Measurements from ENCODE around the gene ERGIC3. TPM values are rescaled to one million over a fixed set of nuclear protein-coding genes. Genes with fewer than 3 reads are reported as not detected.
A peak's percentile ranks its signal among the peaks of the same experiment; 100 is the strongest.
"Not testable (repeated sequence)": the region's sequence is repeated elsewhere in the genome, so short reads cannot be mapped to it uniquely, and the experiment has no call there.

ERGIC3 gene
- total RNA-seq, 1 donor from 2014 or later = 141 TPM

- Mint-ChIP-seq H3K9me3 (no peaks in the 10 kb centered on the region), H3K36me3 (ENCODE audit: low read depth) (no peaks in the 10 kb centered on the region), H3K27ac (no peak within 1 kb of the TSS), H3K27me3 (ENCODE audit: low read depth) (no peaks in the 10 kb centered on the region), H3K4me3 (ENCODE audit: low read depth) (no peak within 1 kb of the TSS), H3K4me1 (ENCODE audit: low read depth) (no peaks in the 10 kb centered on the region)
- DNase-seq (ENCODE audit: low spot score) = no peak
- intact Hi-C loops (cut with micrococcal nuclease) = no loop called here
Observed at GRCh38 chr20:35529552-35529951, 12.3 kb upstream of the ERGIC3 start, which contains the start of gene C20orf173. TSS of gene C20orf173 (minus strand) at chr20:35529652. CDS start at chr20:35529373, 279 bp downstream.

GRCh38 chr20:35539756-35540212 is 2.1 kb upstream of the ERGIC3 start:
- Mint-ChIP-seq H3K4me3 (ENCODE audit: low read depth) (no peak overlapping the region), H3K27ac (no peak overlapping the region), H3K36me3 (ENCODE audit: low read depth) (peaks cover 13% of the 10 kb centered on the region), H3K9me3 (no peaks in the 10 kb centered on the region), H3K27me3 (ENCODE audit: low read depth) (no peaks in the 10 kb centered on the region), H3K4me1 (ENCODE audit: low read depth) (peaks cover 12% of the 10 kb centered on the region)
- intact Hi-C loops (cut with micrococcal nuclease) = loop anchor here (5.0 kb wide), 1 partner anchor 123 kb away; the partner anchor contains the start of genes CPNE1 and RBM12
- peak; percentile 12 for DNase-seq (ENCODE audit: low spot score)

- H3K27ac Mint-ChIP-seq = no peak overlapping the region
Observed at GRCh38 chr20:35541118-35541782, 628 bp upstream of the ERGIC3 start.

GRCh38 chr20:35542990-35543389 is 1.1 kb downstream of the ERGIC3 start:
- DNase-seq (ENCODE audit: low spot score) = no peak
- Mint-ChIP-seq H3K27me3 (ENCODE audit: low read depth) (no peaks in the 10 kb centered on the region), H3K27ac (no peak overlapping the region), H3K4me3 (ENCODE audit: low read depth) (peak overlapping the region; percentile 89), H3K9me3 (no peaks in the 10 kb centered on the region), H3K36me3 (ENCODE audit: low read depth) (peaks cover 13% of the 10 kb centered on the region), H3K4me1 (ENCODE audit: low read depth) (peaks cover 12% of the 10 kb centered on the region)
- intact Hi-C loops (cut with micrococcal nuclease) = loop anchor here (2.0 to 5.0 kb wide), 2 partner anchors 74 to 119 kb away; partner anchors contain the start of genes CPNE1 and RBM12

More at GRCh38 chr20:35541118-35541782, 628 bp upstream of the ERGIC3 start:
- intact Hi-C loops (cut with micrococcal nuclease) = loop anchor here (5.0 kb wide), 1 partner anchor 121 kb away; the partner anchor contains the start of genes CPNE1 and RBM12
- Mint-ChIP-seq H3K36me3 (ENCODE audit: low read depth) (peaks cover 13% of the 10 kb centered on the region), H3K9me3 (no peaks in the 10 kb centered on the region), H3K27me3 (ENCODE audit: low read depth) (no peaks in the 10 kb centered on the region), H3K4me3 (ENCODE audit: low read depth) (peak overlapping the region; percentile 89), H3K4me1 (ENCODE audit: low read depth) (peaks cover 12% of the 10 kb centered on the region)
- DNase-seq (ENCODE audit: low spot score) = no peak

GRCh38 chr20:35544436-35544835 is 2.6 kb downstream of the ERGIC3 start:
- no peak overlapping the region for H3K27ac Mint-ChIP-seq
- peaks cover 21% of the 10 kb centered on the region for H3K36me3 Mint-ChIP-seq (ENCODE audit: low read depth)
- no peaks in the 10 kb centered on the region for H3K27me3 Mint-ChIP-seq (ENCODE audit: low read depth)
- H3K4me3 Mint-ChIP-seq (ENCODE audit: low read depth) = no peak overlapping the region
- intact Hi-C loops (cut with micrococcal nuclease) = loop anchor here (5.0 kb wide), 1 partner anchor 118 kb away; the partner anchor contains the start of genes CPNE1 and RBM12
- H3K4me1 Mint-ChIP-seq (ENCODE audit: low read depth) = peaks cover 12% of the 10 kb centered on the region
- DNase-seq (ENCODE audit: low spot score) = no peak
- H3K9me3 Mint-ChIP-seq = no peaks in the 10 kb centered on the region

- H3K36me3 Mint-ChIP-seq (ENCODE audit: low read depth) = peaks cover 21% of the 10 kb centered on the region
- not testable (repeated sequence) for H3K27me3 Mint-ChIP-seq (ENCODE audit: low read depth); H3K9me3 Mint-ChIP-seq; DNase-seq (ENCODE audit: low spot score); H3K27ac Mint-ChIP-seq; H3K4me3 Mint-ChIP-seq (ENCODE audit: low read depth)
- intact Hi-C loops (cut with micrococcal nuclease) = loop anchor here (5.0 kb wide), 1 partner anchor 117 kb away; the partner anchor contains the start of genes CPNE1 and RBM12
- H3K4me1 Mint-ChIP-seq (ENCODE audit: low read depth) = peaks cover 12% of the 10 kb centered on the region
Observed at GRCh38 chr20:35544941-35545340, 3.1 kb downstream of the ERGIC3 start.

- Mint-ChIP-seq H3K27ac (no peak overlapping the region), H3K27me3 (ENCODE audit: low read depth) (no peaks in the 10 kb centered on the region), H3K4me1 (ENCODE audit: low read depth) (peaks cover 10% of the 10 kb centered on the region), H3K36me3 (ENCODE audit: low read depth) (peaks cover 21% of the 10 kb centered on the region), H3K4me3 (ENCODE audit: low read depth) (no peak overlapping the region), H3K9me3 (no peaks in the 10 kb centered on the region)
- intact Hi-C loops (cut with micrococcal nuclease) = no loop called here
- DNase-seq (ENCODE audit: low spot score) = no peak
Observed at GRCh38 chr20:35546127-35546526, 4.2 kb downstream of the ERGIC3 start.

- H3K27ac Mint-ChIP-seq = no peak overlapping the region
- no peak for DNase-seq (ENCODE audit: low spot score)
- H3K4me1 Mint-ChIP-seq (ENCODE audit: low read depth) = peaks cover 6% of the 10 kb centered on the region
- H3K36me3 Mint-ChIP-seq (ENCODE audit: low read depth) = peaks cover 21% of the 10 kb centered on the region
- intact Hi-C loops (cut with micrococcal nuclease) = no loop called here
- no peaks in the 10 kb centered on the region for H3K9me3 Mint-ChIP-seq
- no peak overlapping the region for H3K4me3 Mint-ChIP-seq (ENCODE audit: low read depth)
- no peaks in the 10 kb centered on the region for H3K27me3 Mint-ChIP-seq (ENCODE audit: low read depth)
Observed at GRCh38 chr20:35547329-35547728, 5.5 kb downstream of the ERGIC3 start.

GRCh38 chr20:35551503-35551902 is 9.6 kb downstream of the ERGIC3 start:
- Mint-ChIP-seq H3K4me1 (ENCODE audit: low read depth) (no peaks in the 10 kb centered on the region), H3K27ac (no peak overlapping the region), H3K27me3 (ENCODE audit: low read depth) (no peaks in the 10 kb centered on the region), H3K4me3 (ENCODE audit: low read depth) (no peak overlapping the region), H3K9me3 (no peaks in the 10 kb centered on the region), H3K36me3 (ENCODE audit: low read depth) (peaks cover 22% of the 10 kb centered on the region)
- DNase-seq (ENCODE audit: low spot score) = no peak
- intact Hi-C loops (cut with micrococcal nuclease) = no loop called here

- H3K27ac Mint-ChIP-seq = no peak overlapping the region
- no peaks in the 10 kb centered on the region for H3K9me3 Mint-ChIP-seq
- intact Hi-C loops (cut with micrococcal nuclease) = no loop called here
- peaks cover 27% of the 10 kb centered on the region for H3K36me3 Mint-ChIP-seq (ENCODE audit: low read depth)
- H3K4me3 Mint-ChIP-seq (ENCODE audit: low read depth) = no peak overlapping the region
- no peaks in the 10 kb centered on the region for H3K4me1 Mint-ChIP-seq (ENCODE audit: low read depth)
- H3K27me3 Mint-ChIP-seq (ENCODE audit: low read depth) = no peaks in the 10 kb centered on the region
- no peak for DNase-seq (ENCODE audit: low spot score)
Observed at GRCh38 chr20:35552914-35553313, 11.0 kb downstream of the ERGIC3 start.

GRCh38 chr20:35555461-35555860 is 13.6 kb downstream of the ERGIC3 start:
- H3K4me1 Mint-ChIP-seq (ENCODE audit: low read depth); DNase-seq (ENCODE audit: low spot score); H3K27me3 Mint-ChIP-seq (ENCODE audit: low read depth); intact Hi-C loops (cut with micrococcal nuclease); H3K9me3 Mint-ChIP-seq; H3K4me3 Mint-ChIP-seq (ENCODE audit: low read depth); H3K27ac Mint-ChIP-seq: not testable (repeated sequence)
- H3K36me3 Mint-ChIP-seq (ENCODE audit: low read depth) = peaks cover 19% of the 10 kb centered on the region

- intact Hi-C loops (cut with micrococcal nuclease) = no loop called here
- Mint-ChIP-seq H3K9me3 (no peaks in the 10 kb centered on the region), H3K4me1 (ENCODE audit: low read depth) (no peaks in the 10 kb centered on the region), H3K27me3 (ENCODE audit: low read depth) (no peaks in the 10 kb centered on the region), H3K27ac (no peak overlapping the region), H3K36me3 (ENCODE audit: low read depth) (peaks cover 19% of the 10 kb centered on the region), H3K4me3 (ENCODE audit: low read depth) (no peak overlapping the region)
- DNase-seq (ENCODE audit: low spot score) = no peak
Observed at GRCh38 chr20:35555951-35556645, 14.2 kb downstream of the ERGIC3 start.

- H3K27me3 Mint-ChIP-seq (ENCODE audit: low read depth) = no peaks in the 10 kb centered on the region
- H3K27ac Mint-ChIP-seq = no peak overlapping the region
- H3K36me3 Mint-ChIP-seq (ENCODE audit: low read depth) = peaks cover 19% of the 10 kb centered on the region
- H3K4me1 Mint-ChIP-seq (ENCODE audit: low read depth) = no peaks in the 10 kb centered on the region
- intact Hi-C loops (cut with micrococcal nuclease) = no loop called here
- DNase-seq (ENCODE audit: low spot score) = no peak
- H3K4me3 Mint-ChIP-seq (ENCODE audit: low read depth) = no peak overlapping the region
- no peaks in the 10 kb centered on the region for H3K9me3 Mint-ChIP-seq
Observed at GRCh38 chr20:35556871-35557270, 15.0 kb downstream of the ERGIC3 start.
